Calu3 (cell line): ENCODE data around the gene RHBDF1. TPM values are rescaled to one million over a fixed set of nuclear protein-coding genes. Genes with fewer than 3 reads are reported as not detected.

ENCODE experiments used
- BruUV-seq: library from RNA; stranded (reverse); fragments of 400-500 nt; replicated peaks from 2 replicates; lab custom pipeline; 2021; lab: Mats Ljungman, UMichigan
- CTCF ChIA-PET: fragments of 300-600 bp; sonication (Branson Sonifier 250); formaldehyde crosslinking; loops from one replicate; lab custom pipeline; 2022; ENCODE audit warnings: antibody characterized with exemption; lab: Charles Lee
- DNase-seq: peaks from one replicate; pipeline ENCODE4 v3.0.0; 2022
- H3K27ac Mint-ChIP-seq: one replicate; pipeline ENCODE4 v1.8.0; 2022; ENCODE audit warnings: mixed read lengths; ENCODE audit not compliant: unreplicated experiment
- H3K27me3 Mint-ChIP-seq: one replicate; pipeline ENCODE4 v1.8.0; 2022; ENCODE audit warnings: mixed read lengths; ENCODE audit not compliant: unreplicated experiment
- H3K36me3 Mint-ChIP-seq: one replicate; pipeline ENCODE4 v1.8.0; 2022; ENCODE audit warnings: mild to moderate bottlenecking, moderate library complexity, mixed read lengths; ENCODE audit not compliant: insufficient read depth, unreplicated experiment
- H3K4me1 Mint-ChIP-seq: one replicate; pipeline ENCODE4 v1.8.0; 2022; ENCODE audit warnings: mild to moderate bottlenecking, low read depth, mixed read lengths; ENCODE audit not compliant: unreplicated experiment
- H3K4me3 Mint-ChIP-seq: one replicate; pipeline ENCODE4 v1.8.0; 2022; ENCODE audit warnings: mild to moderate bottlenecking, low read depth, moderate library complexity, mixed read lengths; ENCODE audit not compliant: unreplicated experiment
- H3K9me3 Mint-ChIP-seq: one replicate; pipeline ENCODE4 v1.8.0; 2022; ENCODE audit warnings: low read depth, mixed read lengths; ENCODE audit not compliant: unreplicated experiment
- intact Hi-C: fragments of 100-400 bp; cut with micrococcal nuclease; formaldehyde crosslinking; loops from one replicate; pipeline ENCODE4 v1.10.0; 2022; ENCODE audit not compliant: unreplicated experiment
- total RNA-seq: library from RNA; stranded (reverse); gene quantifications from 2 replicates; pipeline ENCODE4 v1.2.3, GENCODE V29; 2022
- TF ChIP-seq, protein P1 (sequence below): fragments of 200-600 bp; IDR thresholded peaks from one replicate; pipeline ENCODE4 v1.8.0; 2022; ENCODE audit warnings: antibody characterized with exemption; ENCODE audit not compliant: unreplicated experiment

Gene RHBDF1
- total RNA-seq, 1 experiment from 2014 or later: 60.2 TPM

DNA sequence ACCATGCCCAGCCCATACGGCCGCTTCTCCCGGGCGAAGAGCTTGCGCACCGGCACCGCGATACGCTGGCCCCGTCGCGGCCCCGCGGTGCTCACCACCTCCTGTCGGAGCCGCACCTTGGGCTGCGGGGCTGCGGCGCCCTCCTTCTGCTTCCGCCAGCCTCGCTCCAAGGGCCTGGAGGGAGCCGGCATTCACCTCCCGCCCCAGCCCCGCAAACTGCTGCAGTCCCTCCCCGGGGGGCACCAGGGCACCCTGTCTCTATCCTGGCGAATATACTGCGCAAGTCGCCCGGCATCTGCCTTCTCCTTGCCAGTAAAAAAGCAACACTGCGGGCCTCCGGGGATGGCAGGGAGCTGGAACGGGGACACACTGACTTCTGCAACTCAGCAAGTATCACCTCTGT lies 10.6 kb downstream of the RHBDF1 start:
- H3K9me3 Mint-ChIP-seq: no peaks in the 10 kb centered on the region
- TF ChIP-seq, protein P1, sequence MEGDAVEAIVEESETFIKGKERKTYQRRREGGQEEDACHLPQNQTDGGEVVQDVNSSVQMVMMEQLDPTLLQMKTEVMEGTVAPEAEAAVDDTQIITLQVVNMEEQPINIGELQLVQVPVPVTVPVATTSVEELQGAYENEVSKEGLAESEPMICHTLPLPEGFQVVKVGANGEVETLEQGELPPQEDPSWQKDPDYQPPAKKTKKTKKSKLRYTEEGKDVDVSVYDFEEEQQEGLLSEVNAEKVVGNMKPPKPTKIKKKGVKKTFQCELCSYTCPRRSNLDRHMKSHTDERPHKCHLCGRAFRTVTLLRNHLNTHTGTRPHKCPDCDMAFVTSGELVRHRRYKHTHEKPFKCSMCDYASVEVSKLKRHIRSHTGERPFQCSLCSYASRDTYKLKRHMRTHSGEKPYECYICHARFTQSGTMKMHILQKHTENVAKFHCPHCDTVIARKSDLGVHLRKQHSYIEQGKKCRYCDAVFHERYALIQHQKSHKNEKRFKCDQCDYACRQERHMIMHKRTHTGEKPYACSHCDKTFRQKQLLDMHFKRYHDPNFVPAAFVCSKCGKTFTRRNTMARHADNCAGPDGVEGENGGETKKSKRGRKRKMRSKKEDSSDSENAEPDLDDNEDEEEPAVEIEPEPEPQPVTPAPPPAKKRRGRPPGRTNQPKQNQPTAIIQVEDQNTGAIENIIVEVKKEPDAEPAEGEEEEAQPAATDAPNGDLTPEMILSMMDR: no peak
- no peak for DNase-seq
- no peak overlapping the region for H3K4me3 Mint-ChIP-seq
- no peaks in the 10 kb centered on the region for H3K27me3 Mint-ChIP-seq
- peaks cover 15% of the 10 kb centered on the region for H3K4me1 Mint-ChIP-seq
- peaks cover 36% of the 10 kb centered on the region for H3K36me3 Mint-ChIP-seq
- CTCF ChIA-PET: interaction anchor here (0.6 to 1.5 kb wide), 2 partner anchors 9 to 30 kb away, joined by 4 read pairs; no protein-coding TSS in a partner anchor
- intact Hi-C loops: no loop called here
- BruUV-seq: no TSS peak
- H3K27ac Mint-ChIP-seq: no peak overlapping the region

DNA sequence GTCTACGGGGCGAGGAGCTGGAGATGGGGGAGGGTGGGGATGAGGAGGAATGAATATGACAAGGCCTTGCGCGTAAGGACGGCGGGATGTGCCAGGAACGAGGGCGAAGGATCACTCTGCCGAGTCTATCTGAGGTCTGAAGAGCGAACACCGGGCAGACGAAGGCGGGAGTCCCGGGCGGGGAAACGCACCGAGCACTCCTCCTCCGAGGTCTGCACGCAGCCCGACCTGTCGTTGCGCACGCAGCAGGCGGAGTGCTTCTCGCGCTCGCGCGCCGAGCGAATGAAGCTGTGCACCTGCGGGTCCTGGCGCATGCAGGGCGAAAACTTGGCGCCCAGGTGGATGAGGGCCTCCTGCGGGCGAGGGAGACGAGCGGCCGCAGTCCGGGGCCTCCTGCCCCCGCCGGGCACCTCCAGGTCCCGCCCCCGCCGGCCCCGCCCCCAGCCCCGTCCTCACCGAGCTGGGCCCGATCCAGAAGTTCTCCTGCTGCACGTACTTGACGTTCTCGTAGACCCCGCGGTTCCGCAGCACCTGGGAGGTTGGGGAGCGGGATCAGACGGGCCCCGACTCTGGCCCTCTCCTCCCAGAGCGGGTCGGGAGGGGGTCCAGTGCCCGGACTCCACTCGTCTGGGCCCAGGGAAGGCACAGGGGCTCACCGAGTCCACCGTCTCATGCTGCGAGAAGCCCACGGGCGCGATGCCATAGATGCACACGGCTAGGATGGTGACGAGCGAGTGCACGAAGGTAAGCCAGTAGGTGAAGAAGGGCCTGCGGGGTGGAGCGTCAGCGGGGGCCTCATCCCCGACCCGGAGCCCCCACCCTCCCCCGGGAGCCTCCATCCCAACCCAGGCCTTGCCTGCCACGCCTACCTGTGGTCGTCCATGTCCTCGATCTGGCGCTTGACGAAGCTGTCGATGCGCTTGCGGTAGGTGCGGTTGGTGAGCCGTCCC lies 11.2 kb downstream of the RHBDF1 start:
- H3K27ac Mint-ChIP-seq: no peak overlapping the region
- peaks cover 14% of the 10 kb centered on the region for H3K4me1 Mint-ChIP-seq
- no peaks in the 10 kb centered on the region for H3K27me3 Mint-ChIP-seq
- H3K36me3 Mint-ChIP-seq: peaks cover 36% of the 10 kb centered on the region
- TF ChIP-seq, protein P1: no peak
- H3K4me3 Mint-ChIP-seq: no peak overlapping the region
- intact Hi-C loops: no loop called here
- BruUV-seq: no TSS peak
- H3K9me3 Mint-ChIP-seq: no peaks in the 10 kb centered on the region
- no peak for DNase-seq
- CTCF ChIA-PET: interaction anchor here (0.6 to 1.5 kb wide), 2 partner anchors 10 to 30 kb away, joined by 4 read pairs; no protein-coding TSS in a partner anchor

DNA sequence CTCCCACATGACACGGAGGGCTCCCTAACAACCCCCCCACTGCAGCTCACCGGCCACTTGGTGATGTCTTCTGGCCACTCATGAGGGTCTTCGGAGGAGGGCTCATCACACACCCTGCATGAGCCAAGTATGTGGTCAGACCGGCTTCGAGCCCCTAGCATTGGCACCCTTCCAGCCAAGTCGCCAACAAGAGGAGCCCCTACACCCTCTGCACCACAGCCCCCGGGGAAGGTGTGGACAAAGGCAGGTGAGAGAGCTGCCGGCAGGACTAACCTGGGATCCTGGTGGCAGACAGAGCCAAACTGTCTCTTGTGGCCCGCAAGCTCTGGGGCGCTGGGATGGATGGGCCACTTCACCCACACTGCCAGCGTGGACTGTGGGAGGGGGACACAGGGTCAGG lies 12.3 kb downstream of the RHBDF1 start:
- H3K9me3 Mint-ChIP-seq: no peaks in the 10 kb centered on the region
- DNase-seq: no peak
- no peak overlapping the region for H3K4me3 Mint-ChIP-seq
- BruUV-seq: no TSS peak
- CTCF ChIA-PET: interaction anchor here (0.6 kb wide), 1 partner anchor 16 kb away, joined by 3 read pairs; no protein-coding TSS in a partner anchor
- H3K4me1 Mint-ChIP-seq: peaks cover 3% of the 10 kb centered on the region
- TF ChIP-seq, protein P1: no peak
- H3K27ac Mint-ChIP-seq: no peak overlapping the region
- H3K36me3 Mint-ChIP-seq: peaks cover 36% of the 10 kb centered on the region
- no peaks in the 10 kb centered on the region for H3K27me3 Mint-ChIP-seq
- intact Hi-C loops: no loop called here

DNA sequence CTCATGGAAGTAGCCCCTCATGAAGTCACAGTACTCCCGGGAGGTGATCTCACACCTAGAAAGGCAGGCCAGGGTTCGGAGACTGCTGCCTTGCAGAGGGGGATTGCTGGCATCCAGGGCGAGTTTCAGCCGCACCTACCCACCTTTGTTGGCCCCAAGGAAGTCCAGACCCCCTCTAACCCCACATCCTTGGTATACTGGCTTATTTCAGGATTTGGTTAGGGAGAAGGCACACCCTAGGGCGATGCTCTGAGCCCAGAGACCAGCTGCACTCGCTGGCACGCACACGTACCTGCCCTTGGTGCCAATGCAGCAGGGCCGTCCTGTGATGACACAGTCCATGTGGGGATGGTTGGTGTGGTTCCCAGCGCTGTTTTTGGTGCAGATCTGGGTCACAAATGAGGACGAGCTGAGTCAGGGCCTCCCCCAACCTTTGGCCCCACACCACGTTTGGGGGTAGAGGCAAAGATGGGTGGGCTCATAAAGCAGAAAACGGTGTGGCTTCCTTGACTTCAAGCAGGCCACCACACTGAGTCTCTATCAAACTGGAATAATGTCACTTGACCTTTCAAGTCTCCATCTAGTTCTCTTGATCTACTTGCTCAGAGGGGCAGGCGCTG lies 12.9 kb downstream of the RHBDF1 start:
- no peaks in the 10 kb centered on the region for H3K27me3 Mint-ChIP-seq
- intact Hi-C loops: no loop called here
- TF ChIP-seq, protein P1: no peak
- H3K9me3 Mint-ChIP-seq: no peaks in the 10 kb centered on the region
- H3K27ac Mint-ChIP-seq: no peak overlapping the region
- CTCF ChIA-PET: interaction anchor here (0.6 kb wide), 1 partner anchor 15 kb away, joined by 3 read pairs; no protein-coding TSS in a partner anchor
- DNase-seq: no peak
- no peak overlapping the region for H3K4me3 Mint-ChIP-seq
- no TSS peak for BruUV-seq
- H3K4me1 Mint-ChIP-seq: no peaks in the 10 kb centered on the region
- H3K36me3 Mint-ChIP-seq: peaks cover 39% of the 10 kb centered on the region
